CD14-positive monocyte (primary cell): ENCODE results near the gene ZNF273. TPM values are rescaled to one million over a fixed set of nuclear protein-coding genes. Genes with fewer than 3 reads are reported as not detected.
A peak's percentile ranks its signal among the peaks of the same experiment; 100 is the strongest.
"Not testable (repeated sequence)": the region's sequence is repeated elsewhere in the genome, so short reads cannot be mapped to it uniquely, and the experiment has no call there.

Experiments
- DNase-seq, 3 donors: peaks; one replicate each; pipeline ENCODE4 v3.0.0-alpha.2; 2011 to 2022
- H2AFZ ChIP-seq: 2 replicates; pipeline ENCODE4 v1.6.0; 2012; ENCODE audit warnings: mild to moderate bottlenecking, low read depth, low read length, inconsistent platforms; ENCODE audit not compliant: insufficient read depth, poor library complexity, severe bottlenecking
- H3K27ac ChIP-seq, 2 donors: 1 replicate in 1 of 2; 2 replicates in 1 of 2; pipeline ENCODE4 v1.5.1; 2012 to 2013; ENCODE audit warnings: low read length in 2 of 2, control low read depth in 1 of 2, inconsistent platforms in 1 of 2, low read depth in 1 of 2, mild to moderate bottlenecking in 1 of 2
- H3K27me3 ChIP-seq, 2 donors: one replicate each; pipeline versions ENCODE4 v1.6.0 to v1.6.1; 2011 to 2013; ENCODE audit warnings: low read length in 2 of 2; ENCODE audit not compliant: control insufficient read depth in 2 of 2, insufficient read depth in 2 of 2
- H3K36me3 ChIP-seq, 2 donors: replicated peaks in 1 of 2; 1 replicate in 1 of 2; 2 replicates in 1 of 2; pipeline versions ENCODE4 v1.5.1 to v1.6.1; 2012 to 2013; ENCODE audit warnings: low read length in 2 of 2, control low read depth in 1 of 2, inconsistent platforms in 1 of 2, mild to moderate bottlenecking in 1 of 2; ENCODE audit not compliant: insufficient read depth in 2 of 2, control insufficient read depth in 1 of 2
- H3K4me1 ChIP-seq, 2 donors: 1 replicate in 1 of 2; 2 replicates in 1 of 2; pipeline versions ENCODE4 v1.5.1 to v1.6.1; 2012 to 2013; ENCODE audit warnings: low read length in 2 of 2, control low read depth in 1 of 2, inconsistent platforms in 1 of 2, mild to moderate bottlenecking in 1 of 2, moderate library complexity in 1 of 2; ENCODE audit not compliant: insufficient read depth in 2 of 2, control insufficient read depth in 1 of 2
- H3K4me2 ChIP-seq: replicated peaks from 2 replicates; pipeline ENCODE3; 2012; ENCODE audit warnings: low read length, moderate library complexity, mild to moderate bottlenecking; ENCODE audit not compliant: poor library complexity, severe bottlenecking; ENCODE audit errors: extremely low read depth
- H3K4me3 ChIP-seq, 3 experiments: fragments of 200-600 bp in 1 of 3; sonication (generic) in 1 of 3; replicated peaks in 1 of 3; 1 replicate in 2 of 3; 2 replicates in 1 of 3; pipeline ENCODE4 v1.5.1; 2011 to 2013; ENCODE audit warnings: low read length in 3 of 3, mild to moderate bottlenecking in 3 of 3, control low read depth in 2 of 3, low read depth in 2 of 3, inconsistent platforms in 1 of 3, moderate library complexity in 1 of 3
- H3K79me2 ChIP-seq: 2 replicates; pipeline ENCODE4 v1.6.0; 2012; ENCODE audit warnings: mild to moderate bottlenecking, control low read depth, inconsistent platforms, low read length, moderate library complexity; ENCODE audit not compliant: insufficient read depth
- H3K9ac ChIP-seq: 2 replicates; pipeline ENCODE4 v1.6.0; 2017; ENCODE audit warnings: low read length, mild to moderate bottlenecking; ENCODE audit not compliant: insufficient read depth, poor library complexity, severe bottlenecking
- H3K9me3 ChIP-seq, 2 donors: replicated peaks in 1 of 2; 1 replicate in 1 of 2; 2 replicates in 1 of 2; pipeline versions ENCODE4 v1.5.1 to v1.6.1; 2012 to 2013; ENCODE audit warnings: low read length in 2 of 2, control low read depth in 1 of 2; ENCODE audit not compliant: control insufficient read depth in 1 of 2, insufficient read depth in 1 of 2
- H4K20me1 ChIP-seq: 2 replicates; pipeline ENCODE4 v1.6.0; 2012; ENCODE audit warnings: mild to moderate bottlenecking, low read length, control low read depth, moderate library complexity; ENCODE audit not compliant: insufficient read depth
- H3K27ac Mint-ChIP-seq, 7 donors: one replicate each; pipeline ENCODE4 v1.8.0; 2020; ENCODE audit warnings: mild to moderate bottlenecking in 7 of 7, mixed read lengths in 7 of 7, moderate library complexity in 6 of 7, inconsistent platforms in 2 of 7
- H3K27me3 Mint-ChIP-seq, 3 donors: one replicate each; pipeline ENCODE4 v1.8.0; 2021 to 2022; ENCODE audit warnings: low read depth in 3 of 3, mild to moderate bottlenecking in 3 of 3, mixed read lengths in 3 of 3, moderate library complexity in 3 of 3, inconsistent platforms in 1 of 3
- H3K36me3 Mint-ChIP-seq, 2 donors: one replicate each; pipeline ENCODE4 v1.8.0; 2020; ENCODE audit warnings: mixed read lengths in 2 of 2, inconsistent platforms in 1 of 2, mild to moderate bottlenecking in 1 of 2
- H3K4me1 Mint-ChIP-seq: one replicate; pipeline ENCODE4 v1.8.0; 2020; ENCODE audit warnings: mild to moderate bottlenecking, mixed read lengths
- H3K4me3 Mint-ChIP-seq, 2 donors: one replicate each; pipeline ENCODE4 v1.8.0; 2020; ENCODE audit warnings: mild to moderate bottlenecking in 2 of 2, mixed read lengths in 2 of 2, moderate library complexity in 1 of 2
- H3K9me3 Mint-ChIP-seq, 7 donors: one replicate each; pipeline ENCODE4 v1.8.0; 2020 to 2022; ENCODE audit warnings: mixed read lengths in 7 of 7, mild to moderate bottlenecking in 6 of 7, moderate library complexity in 6 of 7, inconsistent platforms in 2 of 7
- CTCF ChIP-seq: fragments of 200-600 bp; IDR thresholded peaks from one replicate; pipeline ENCODE4 v1.8.0; 2022; ENCODE audit warnings: antibody characterized with exemption, mild to moderate bottlenecking
- WGBS: methylation state at CpG from one replicate; pipeline ENCODE4 v1.1.5; 2013; ENCODE audit warnings: missing lambda C conversion rate; ENCODE audit not compliant: insufficient coverage; 5-methylcytosine and 5-hydroxymethylcytosine counted together
- intact Hi-C, 2 donors: fragments of 100-400 bp; cut with micrococcal nuclease; formaldehyde crosslinking; loops; one replicate each; pipeline versions ENCODE4 v1.15.0 to v1.15.1; 2023
- polyA plus RNA-seq, 3 donors: library from polyadenylated mRNA; depleted of rRNA in 1 of 3; unstranded in 2 of 3; stranded (reverse) in 1 of 3; fragments of 300-500 nt in 2 of 3; fragments of >200 nt in 1 of 3; fragmentation: Illumina TruSeq in 2 of 3; gene quantifications; 1 replicate in 2 of 3; 2 replicates in 1 of 3; pipeline ENCODE4 v1.2.3, GENCODE V29; 2012 to 2021

The ZNF273 gene
- polyA plus RNA-seq, 3 donors: 0.21 to 1.7 (median 0.62) TPM

GRCh38 chr7:64947252-64948000, 44.4 kb downstream of the ZNF273 start:
- no peak for TF ChIP-seq CTCF
- Mint-ChIP-seq H3K4me3 (peak overlapping the region in 1 of 2 donors; percentile 62), H3K27ac (no peak overlapping the region), H3K4me1 (peaks cover 3% of the 10 kb centered on the region), H3K36me3 (no peaks in the 10 kb centered on the region), H3K9me3 (peaks cover 5 to 22% (median 9%) of the 10 kb centered on the region in 7 donors), H3K27me3 (peaks cover 52 to 70% (median 55%) of the 10 kb centered on the region in 3 donors)
- intact Hi-C loops: no loop called here
- Histone ChIP-seq H3K79me2 (no peaks in the 10 kb centered on the region), H3K4me1 (no peaks in the 10 kb centered on the region), H4K20me1 (no peaks in the 10 kb centered on the region), H3K36me3 (no peaks in the 10 kb centered on the region), H3K4me3 (no peak overlapping the region), H3K27me3 (peaks cover 32 to 50% of the 10 kb centered on the region in 2 donors), H2AFZ (no peak overlapping the region), H3K9ac (no peak overlapping the region), H3K4me2 (no peak overlapping the region), H3K9me3 (peaks cover 0 to 4% of the 10 kb centered on the region in 2 donors), H3K27ac (no peak overlapping the region)
- WGBS: 3% methylated on average over 47 of the region's 59 CpGs
- DNase-seq: no peak

- H3K27ac ChIP-seq, H3K9me3 ChIP-seq, H4K20me1 ChIP-seq, H2AFZ ChIP-seq, H3K4me1 Mint-ChIP-seq, H3K27ac Mint-ChIP-seq, H3K36me3 Mint-ChIP-seq, H3K9ac ChIP-seq, H3K4me1 ChIP-seq, intact Hi-C loops, H3K36me3 ChIP-seq, H3K4me3 Mint-ChIP-seq, H3K79me2 ChIP-seq, DNase-seq, H3K4me3 ChIP-seq, H3K4me2 ChIP-seq: not testable (repeated sequence)
- H3K27me3 ChIP-seq: peaks cover 32 to 48% of the 10 kb centered on the region in 2 donors
- WGBS: no CpG with 5 or more reads among the region's 1 CpG
- peaks cover 44 to 61% (median 49%) of the 10 kb centered on the region in 3 donors for H3K27me3 Mint-ChIP-seq
- peaks cover 0 to 15% (median 0%) of the 10 kb centered on the region in 7 donors for H3K9me3 Mint-ChIP-seq
Observed at GRCh38 chr7:64948774-64949173, 45.7 kb downstream of the ZNF273 start.

GRCh38 chr7:64950673-64951072, 47.6 kb downstream of the ZNF273 start:
- H4K20me1 ChIP-seq, H3K27ac ChIP-seq, DNase-seq, H3K4me3 ChIP-seq, H3K36me3 ChIP-seq, H3K4me1 ChIP-seq, H2AFZ ChIP-seq, H3K9me3 ChIP-seq, H3K4me2 ChIP-seq, H3K4me1 Mint-ChIP-seq, H3K79me2 ChIP-seq, H3K9ac ChIP-seq, H3K36me3 Mint-ChIP-seq: not testable (repeated sequence)
- H3K27me3 Mint-ChIP-seq: peaks cover 34 to 51% (median 35%) of the 10 kb centered on the region in 3 donors
- H3K4me3 Mint-ChIP-seq: peak overlapping the region in 1 of 2 donors; percentile 42
- H3K27me3 ChIP-seq: peaks cover 30 to 38% of the 10 kb centered on the region in 2 donors
- peak overlapping the region in 1 of 7 donors; percentile 41 for H3K27ac Mint-ChIP-seq
- WGBS: 80% methylated on average over 1 of the region's 9 CpGs
- peaks cover 3 to 16% (median 6%) of the 10 kb centered on the region in 7 donors for H3K9me3 Mint-ChIP-seq
- intact Hi-C loops: loop anchor here in 1 of 2 donors (5.0 kb wide), 1 partner anchor 357 kb away; no protein-coding TSS in a partner anchor
